ENCODE data around the gene ADGRG6. TPM values are rescaled to one million over a fixed set of nuclear protein-coding genes. Genes with fewer than 3 reads are reported as not detected.

Gene ADGRG6
- total RNA-seq, 4 donors from 2014 or later: 56.6 to 147 (median 69.1) TPM

- 88% methylated on average over 3 of the region's 3 CpGs for WGBS
- no peak for TF ChIP-seq POLR2AphosphoS5 (IDR thresholded peaks at IDR 0.05)
- no peak for TF ChIP-seq POLR2A (IDR thresholded peaks at IDR 0.05)
- TF ChIP-seq CTCF (IDR thresholded peaks at IDR 0.05): no peak
- TF ChIP-seq EP300 (IDR thresholded peaks at IDR 0.05): no peak
- H3K36me3 ChIP-seq: no peaks in the 10 kb centered on the region
Observed at GRCh38 chr6:142291512-142291911, 10.3 kb upstream of the ADGRG6 start.

GRCh38 chr6:142292166-142292924, 9.5 kb upstream of the ADGRG6 start:
- Histone ChIP-seq H3K27ac (no peak overlapping the region), H3K9me3 (no peaks in the 10 kb centered on the region), H3K36me3 (no peaks in the 10 kb centered on the region), H3K4me1 (no peaks in the 10 kb centered on the region), H3K4me3 (no peak overlapping the region), H3K27me3 (no peaks in the 10 kb centered on the region)
- TF ChIP-seq POLR2A (IDR thresholded peaks at IDR 0.05) (no peak), EP300 (IDR thresholded peaks at IDR 0.05) (no peak), POLR2AphosphoS5 (IDR thresholded peaks at IDR 0.05) (no peak), CTCF (IDR thresholded peaks at IDR 0.05) (no peak)
- no peak for DNase-seq (ENCODE audit: low spot score in 2 of 2)
- WGBS: 87% methylated on average over 6 of the region's 6 CpGs

More at GRCh38 chr6:142291512-142291911, 10.3 kb upstream of the ADGRG6 start:
- H3K27me3 ChIP-seq: no peaks in the 10 kb centered on the region
- H3K9me3 ChIP-seq: no peaks in the 10 kb centered on the region
- no peak for DNase-seq (ENCODE audit: low spot score in 2 of 2)
- no peaks in the 10 kb centered on the region for H3K4me1 ChIP-seq
- H3K4me3 ChIP-seq: no peak overlapping the region
- no peak overlapping the region for H3K27ac ChIP-seq

GRCh38 chr6:142293121-142293520, 8.7 kb upstream of the ADGRG6 start:
- 93% methylated on average over 2 of the region's 2 CpGs for WGBS
- H3K27me3 ChIP-seq: no peaks in the 10 kb centered on the region
- no peaks in the 10 kb centered on the region for H3K9me3 ChIP-seq
- TF ChIP-seq CTCF (IDR thresholded peaks at IDR 0.05): no peak
- no peak for TF ChIP-seq POLR2AphosphoS5 (IDR thresholded peaks at IDR 0.05)
- no peak for TF ChIP-seq POLR2A (IDR thresholded peaks at IDR 0.05)
- TF ChIP-seq EP300 (IDR thresholded peaks at IDR 0.05): no peak
- no peaks in the 10 kb centered on the region for H3K36me3 ChIP-seq
- H3K4me1 ChIP-seq: no peaks in the 10 kb centered on the region
- H3K27ac ChIP-seq: no peak overlapping the region
- H3K4me3 ChIP-seq: no peak overlapping the region
- no peak for DNase-seq (ENCODE audit: low spot score in 2 of 2)

- 95% methylated on average over 1 of the region's 1 CpG for WGBS
Observed at GRCh38 chr6:142294679-142295078, 7.1 kb upstream of the ADGRG6 start.

More at GRCh38 chr6:142294679-142295078, 7.1 kb upstream of the ADGRG6 start:
- Histone ChIP-seq H3K36me3 (no peaks in the 10 kb centered on the region), H3K27me3 (no peaks in the 10 kb centered on the region), H3K4me1 (no peaks in the 10 kb centered on the region), H3K4me3 (no peak overlapping the region), H3K27ac (no peak overlapping the region), H3K9me3 (no peaks in the 10 kb centered on the region)
- TF ChIP-seq POLR2AphosphoS5 (IDR thresholded peaks at IDR 0.05) (no peak), EP300 (IDR thresholded peaks at IDR 0.05) (no peak), POLR2A (IDR thresholded peaks at IDR 0.05) (no peak), CTCF (IDR thresholded peaks at IDR 0.05) (no peak)
- no peak for DNase-seq (ENCODE audit: low spot score in 2 of 2)

All from suprapubic skin (tissue), 4 donors.